NCI-H82 treated with DMSO at 0.1 percent for 48 hours (cell line): Measurements from ENCODE around the gene CDHR3.
"Not testable (repeated sequence)": the region's sequence is repeated elsewhere in the genome, so short reads cannot be mapped to it uniquely, and the experiment has no call there.

Source experiments
- DNase-seq: peaks from one replicate; lab custom pipeline; 2025; ENCODE audit not compliant: unreplicated experiment; lab: John Stamatoyannopoulos, UW

The CDHR3 gene

GRCh38 chr7:105963038-105963667 is at the start of gene CDHR3:
TSS of gene CDHR3 (plus strand) at chr7:105963264. CDS start at chr7:105963319, 55 bp downstream.
- DNase-seq: no peak

- DNase-seq: no peak
Observed at GRCh38 chr7:105913947-105914346, 49.1 kb upstream of the CDHR3 start.

GRCh38 chr7:105916603-105917002 is 46.5 kb upstream of the CDHR3 start:
- no peak for DNase-seq

- DNase-seq: no peak
Observed at GRCh38 chr7:105917659-105918058, 45.4 kb upstream of the CDHR3 start.

- no peak for DNase-seq
Observed at GRCh38 chr7:105920766-105921165, 42.3 kb upstream of the CDHR3 start.

- no peak for DNase-seq
Observed at GRCh38 chr7:105924945-105925344, 38.1 kb upstream of the CDHR3 start.

- no peak for DNase-seq
Observed at GRCh38 chr7:105926131-105926530, 36.9 kb upstream of the CDHR3 start.

GRCh38 chr7:105931179-105931578 is 31.9 kb upstream of the CDHR3 start:
- DNase-seq: no peak

GRCh38 chr7:105932835-105933477 is 30.1 kb upstream of the CDHR3 start:
- DNase-seq: peak; percentile 11

GRCh38 chr7:105934572-105935185 is 28.4 kb upstream of the CDHR3 start:
- DNase-seq: peak; percentile 21

GRCh38 chr7:105935250-105935649 is 27.8 kb upstream of the CDHR3 start:
- no peak for DNase-seq

GRCh38 chr7:105937411-105937810 is 25.7 kb upstream of the CDHR3 start:
- no peak for DNase-seq

GRCh38 chr7:105940109-105940508 is 23.0 kb upstream of the CDHR3 start:
- DNase-seq: no peak

- no peak for DNase-seq
Observed at GRCh38 chr7:105941596-105941995, 21.5 kb upstream of the CDHR3 start.

GRCh38 chr7:105943486-105943885 is 19.6 kb upstream of the CDHR3 start:
- DNase-seq: no peak

- no peak for DNase-seq
Observed at GRCh38 chr7:105945848-105946247, 17.2 kb upstream of the CDHR3 start.

- no peak for DNase-seq
Observed at GRCh38 chr7:105951597-105951996, 11.5 kb upstream of the CDHR3 start.

GRCh38 chr7:105952917-105953595 is 10.0 kb upstream of the CDHR3 start:
- no peak for DNase-seq

GRCh38 chr7:105954711-105955110 is 8.4 kb upstream of the CDHR3 start:
- DNase-seq: no peak

GRCh38 chr7:105955651-105956466 is 7.2 kb upstream of the CDHR3 start:
- not testable (repeated sequence) for DNase-seq

GRCh38 chr7:105958012-105958411 is 5.1 kb upstream of the CDHR3 start:
- DNase-seq: no peak
